Calu3 (cell line): ENCODE results near the gene LETM1. TPM values are rescaled to one million over a fixed set of nuclear protein-coding genes. Genes with fewer than 3 reads are reported as not detected.

Source experiments
- BruUV-seq: library from RNA; stranded (reverse); fragments of 400-500 nt; replicated peaks from 2 replicates; lab custom pipeline; 2021; lab: Mats Ljungman, UMichigan
- CTCF ChIA-PET: fragments of 300-600 bp; sonication (Branson Sonifier 250); formaldehyde crosslinking; loops from one replicate; lab custom pipeline; 2022; ENCODE audit warnings: antibody characterized with exemption; lab: Charles Lee
- DNase-seq: peaks from one replicate; pipeline ENCODE4 v3.0.0; 2022
- H3K27ac Mint-ChIP-seq: one replicate; pipeline ENCODE4 v1.8.0; 2022; ENCODE audit warnings: mixed read lengths; ENCODE audit not compliant: unreplicated experiment
- H3K27me3 Mint-ChIP-seq: one replicate; pipeline ENCODE4 v1.8.0; 2022; ENCODE audit warnings: mixed read lengths; ENCODE audit not compliant: unreplicated experiment
- H3K36me3 Mint-ChIP-seq: one replicate; pipeline ENCODE4 v1.8.0; 2022; ENCODE audit warnings: mild to moderate bottlenecking, moderate library complexity, mixed read lengths; ENCODE audit not compliant: insufficient read depth, unreplicated experiment
- H3K4me1 Mint-ChIP-seq: one replicate; pipeline ENCODE4 v1.8.0; 2022; ENCODE audit warnings: mild to moderate bottlenecking, low read depth, mixed read lengths; ENCODE audit not compliant: unreplicated experiment
- H3K4me3 Mint-ChIP-seq: one replicate; pipeline ENCODE4 v1.8.0; 2022; ENCODE audit warnings: mild to moderate bottlenecking, low read depth, moderate library complexity, mixed read lengths; ENCODE audit not compliant: unreplicated experiment
- H3K9me3 Mint-ChIP-seq: one replicate; pipeline ENCODE4 v1.8.0; 2022; ENCODE audit warnings: low read depth, mixed read lengths; ENCODE audit not compliant: unreplicated experiment
- intact Hi-C: fragments of 100-400 bp; cut with micrococcal nuclease; formaldehyde crosslinking; loops from one replicate; pipeline ENCODE4 v1.10.0; 2022; ENCODE audit not compliant: unreplicated experiment
- total RNA-seq: library from RNA; stranded (reverse); gene quantifications from 2 replicates; pipeline ENCODE4 v1.2.3, GENCODE V29; 2022
- TF ChIP-seq, protein P1 (sequence below): fragments of 200-600 bp; IDR thresholded peaks from one replicate; pipeline ENCODE4 v1.8.0; 2022; ENCODE audit warnings: antibody characterized with exemption; ENCODE audit not compliant: unreplicated experiment

LETM1 gene
- total RNA-seq, 1 experiment from 2014 or later, result 47.2 TPM

- Mint-ChIP-seq H3K27me3 (no peaks in the 10 kb centered on the region), H3K4me3 (no peak overlapping the region), H3K9me3 (no peaks in the 10 kb centered on the region), H3K4me1 (peaks cover 8% of the 10 kb centered on the region), H3K27ac (no peak overlapping the region), H3K36me3 (peaks cover 23% of the 10 kb centered on the region)
- no peak for DNase-seq
- BruUV-seq, result no TSS peak
- TF ChIP-seq, protein P1, sequence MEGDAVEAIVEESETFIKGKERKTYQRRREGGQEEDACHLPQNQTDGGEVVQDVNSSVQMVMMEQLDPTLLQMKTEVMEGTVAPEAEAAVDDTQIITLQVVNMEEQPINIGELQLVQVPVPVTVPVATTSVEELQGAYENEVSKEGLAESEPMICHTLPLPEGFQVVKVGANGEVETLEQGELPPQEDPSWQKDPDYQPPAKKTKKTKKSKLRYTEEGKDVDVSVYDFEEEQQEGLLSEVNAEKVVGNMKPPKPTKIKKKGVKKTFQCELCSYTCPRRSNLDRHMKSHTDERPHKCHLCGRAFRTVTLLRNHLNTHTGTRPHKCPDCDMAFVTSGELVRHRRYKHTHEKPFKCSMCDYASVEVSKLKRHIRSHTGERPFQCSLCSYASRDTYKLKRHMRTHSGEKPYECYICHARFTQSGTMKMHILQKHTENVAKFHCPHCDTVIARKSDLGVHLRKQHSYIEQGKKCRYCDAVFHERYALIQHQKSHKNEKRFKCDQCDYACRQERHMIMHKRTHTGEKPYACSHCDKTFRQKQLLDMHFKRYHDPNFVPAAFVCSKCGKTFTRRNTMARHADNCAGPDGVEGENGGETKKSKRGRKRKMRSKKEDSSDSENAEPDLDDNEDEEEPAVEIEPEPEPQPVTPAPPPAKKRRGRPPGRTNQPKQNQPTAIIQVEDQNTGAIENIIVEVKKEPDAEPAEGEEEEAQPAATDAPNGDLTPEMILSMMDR, result no peak
- CTCF ChIA-PET, result interaction anchor here (0.9 to 1.6 kb wide), 3 partner anchors 10 to 151 kb away, joined by 3 to 5 read pairs (median 4); no protein-coding TSS in a partner anchor
- intact Hi-C loops, result no loop called here
Observed at GRCh38 chr4:1898681-1899080, 42.7 kb upstream of the LETM1 start.

DNA sequence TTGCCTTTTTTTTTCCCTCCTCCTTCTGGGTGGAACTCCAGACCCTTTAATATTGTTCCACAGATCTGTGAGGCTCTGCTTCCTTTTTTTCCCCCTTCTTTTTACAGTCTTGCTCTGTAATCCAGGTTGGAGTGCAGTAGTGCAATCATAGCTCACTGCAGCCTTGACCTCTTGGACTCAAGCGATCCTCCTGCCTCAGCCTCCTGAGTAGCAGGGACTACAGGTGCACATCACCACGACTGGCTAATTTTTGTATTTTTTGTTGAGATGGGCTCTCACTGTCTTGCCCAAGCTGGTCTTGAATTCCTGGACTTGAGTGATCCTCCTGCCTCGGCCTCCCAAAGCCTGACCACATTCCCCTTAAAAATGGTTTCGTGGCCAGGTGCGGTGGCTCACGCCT is 42.1 kb upstream of the LETM1 start:
- Mint-ChIP-seq H3K36me3 (peaks cover 17% of the 10 kb centered on the region), H3K4me3 (no peak overlapping the region), H3K27ac (no peak overlapping the region), H3K9me3 (no peaks in the 10 kb centered on the region), H3K27me3 (no peaks in the 10 kb centered on the region), H3K4me1 (peaks cover 8% of the 10 kb centered on the region)
- intact Hi-C loops, result no loop called here
- TF ChIP-seq, protein P1, result no peak
- CTCF ChIA-PET, result interaction anchor here (1.6 kb wide), 1 partner anchor 151 kb away, joined by 5 read pairs; no protein-coding TSS in a partner anchor
- no TSS peak for BruUV-seq
- no peak for DNase-seq

GRCh38 chr4:1896658-1896991 is 40.7 kb upstream of the LETM1 start:
- no TSS peak for BruUV-seq
- TF ChIP-seq, protein P1, result no peak
- Mint-ChIP-seq H3K36me3 (peaks cover 7% of the 10 kb centered on the region), H3K9me3 (no peaks in the 10 kb centered on the region), H3K27me3 (no peaks in the 10 kb centered on the region), H3K4me3 (no peak overlapping the region), H3K4me1 (peaks cover 8% of the 10 kb centered on the region), H3K27ac (no peak overlapping the region)
- intact Hi-C loops, result no loop called here
- no peak for DNase-seq
- CTCF ChIA-PET, result no interaction called here

- H3K36me3 Mint-ChIP-seq, result peaks cover 6% of the 10 kb centered on the region
- peaks cover 8% of the 10 kb centered on the region for H3K4me1 Mint-ChIP-seq
- CTCF ChIA-PET, result no interaction called here
- intact Hi-C loops, result no loop called here
- no TSS peak for BruUV-seq
- H3K27ac Mint-ChIP-seq, result no peak overlapping the region
- DNase-seq, result no peak
- H3K9me3 Mint-ChIP-seq, result no peaks in the 10 kb centered on the region
- no peaks in the 10 kb centered on the region for H3K27me3 Mint-ChIP-seq
- TF ChIP-seq, protein P1, result no peak
- no peak overlapping the region for H3K4me3 Mint-ChIP-seq
Observed at GRCh38 chr4:1895971-1896657, 40.2 kb upstream of the LETM1 start.
